MV-4-11 (cell line): ENCODE results near the gene CACNA1G.

ENCODE experiments used
- DNase-seq: peaks from one replicate; lab custom pipeline; 2025; lab: John Stamatoyannopoulos, UW

Gene CACNA1G

DNA sequence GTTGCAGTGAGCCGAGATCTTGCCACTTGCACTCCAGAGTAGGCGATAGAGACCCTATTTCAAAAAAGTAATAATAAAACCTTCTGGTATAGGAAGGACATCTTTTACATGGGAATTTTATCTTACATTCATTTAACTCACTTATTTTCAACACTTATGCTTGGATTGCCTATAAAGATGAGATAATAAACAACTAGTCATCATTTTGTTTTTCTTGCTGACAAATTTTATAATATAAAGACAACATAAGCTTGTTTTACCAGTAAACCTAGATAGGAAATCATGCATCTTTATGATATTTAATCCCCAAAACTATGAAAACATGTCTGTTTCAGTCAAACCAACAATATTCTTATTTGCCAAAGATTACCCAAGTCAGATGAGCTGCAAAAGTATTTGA, 91.1 kb downstream of the CACNA1G start:
- no peak for DNase-seq

DNA sequence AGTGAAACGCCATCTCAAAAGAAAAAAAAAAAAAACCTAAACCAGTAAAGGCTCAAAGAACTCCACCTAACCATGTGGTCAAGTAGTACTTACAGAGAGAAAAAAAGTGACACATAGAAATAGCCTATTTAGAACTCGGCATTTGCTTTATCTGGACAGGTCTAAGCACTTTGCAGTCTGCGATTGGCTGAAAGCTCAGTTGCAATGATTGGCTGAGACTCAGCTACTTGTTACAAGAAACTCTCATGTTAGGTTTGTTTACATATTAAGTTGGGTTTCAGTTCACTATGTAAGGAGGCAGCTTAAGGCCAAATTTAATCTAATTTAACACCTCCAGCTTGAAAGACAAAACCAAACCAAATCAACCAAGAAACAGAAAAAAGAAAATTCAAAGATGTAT, 93.2 kb downstream of the CACNA1G start:
- DNase-seq = no peak

DNA sequence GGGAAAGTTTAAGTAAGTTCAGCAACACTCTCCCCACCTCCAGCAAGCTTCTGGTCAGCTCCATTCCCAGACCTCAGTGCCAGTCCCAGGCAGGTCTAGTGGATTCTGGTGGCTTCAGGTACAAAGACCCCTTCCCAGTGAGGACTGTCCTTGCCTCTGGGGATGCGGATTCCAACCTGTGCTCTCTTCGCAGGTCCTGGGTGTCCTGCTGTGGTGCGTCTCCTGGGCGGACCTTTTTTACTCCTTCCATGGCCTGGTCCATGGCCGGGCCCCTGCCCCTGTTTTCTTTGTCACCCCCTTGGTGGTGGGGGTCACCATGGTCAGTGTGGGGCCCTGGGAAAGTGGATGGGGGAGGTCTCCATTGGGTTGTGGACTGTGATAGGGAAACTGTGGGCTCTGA, 96.0 kb downstream of the CACNA1G start:
- no peak for DNase-seq

DNA sequence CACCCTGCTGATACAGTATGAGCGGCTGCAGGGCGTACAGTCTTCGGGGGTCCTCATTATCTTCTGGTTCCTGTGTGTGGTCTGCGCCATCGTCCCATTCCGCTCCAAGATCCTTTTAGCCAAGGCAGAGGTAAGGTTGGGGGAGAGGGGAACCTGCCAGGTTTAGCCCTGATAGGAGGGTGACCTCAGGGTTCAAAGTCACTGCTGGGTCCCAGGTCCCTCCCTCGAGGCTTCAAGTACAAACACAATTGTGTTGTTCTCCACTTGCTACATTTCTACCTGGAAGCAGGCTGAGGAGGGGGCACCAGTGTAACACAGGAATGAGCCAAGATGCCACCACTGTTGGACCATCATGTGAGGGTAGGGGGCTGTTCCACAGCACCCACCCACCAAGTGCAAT, 96.5 kb downstream of the CACNA1G start:
- no peak for DNase-seq

DNA sequence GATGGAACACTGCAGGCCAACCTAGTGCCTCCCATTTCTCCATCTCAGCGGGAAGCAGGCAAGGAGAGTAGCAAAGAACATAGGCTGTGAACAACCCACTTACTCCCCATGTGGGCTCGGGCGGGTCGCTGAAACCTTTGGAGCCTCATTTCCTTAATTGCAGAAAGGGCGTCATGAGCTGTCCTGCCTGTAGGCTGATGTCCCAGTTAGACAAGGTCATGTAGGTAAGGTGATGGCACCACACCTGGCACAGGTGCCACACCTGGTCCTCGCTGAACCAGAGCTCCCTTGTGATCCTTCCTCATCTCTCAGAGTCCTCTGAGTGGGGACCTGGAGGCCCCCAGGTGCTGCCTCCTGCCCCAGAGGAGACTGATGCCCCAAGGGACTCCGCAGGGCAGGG, 97.1 kb downstream of the CACNA1G start:
- no peak for DNase-seq

DNA sequence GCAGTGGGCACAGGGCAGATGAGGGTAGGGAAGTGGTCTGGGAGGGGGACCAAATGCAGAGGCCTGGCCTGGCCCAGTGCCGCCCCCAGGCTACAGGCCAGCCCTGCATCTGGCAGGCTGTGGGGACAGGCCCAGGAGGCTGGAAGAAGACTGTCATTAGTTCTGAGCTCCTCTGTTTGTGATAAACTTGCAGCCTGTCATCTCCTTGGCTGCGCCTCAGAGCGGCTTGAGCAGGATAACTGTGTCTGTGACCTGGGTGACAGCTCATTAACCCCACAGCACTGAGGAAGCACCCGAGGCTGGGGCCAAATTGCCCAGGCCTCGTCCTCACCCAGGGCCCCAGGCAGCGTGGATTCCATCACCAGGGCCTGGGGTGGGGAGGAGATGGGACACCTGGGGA, 98.1 kb downstream of the CACNA1G start:
- DNase-seq = no peak

DNA sequence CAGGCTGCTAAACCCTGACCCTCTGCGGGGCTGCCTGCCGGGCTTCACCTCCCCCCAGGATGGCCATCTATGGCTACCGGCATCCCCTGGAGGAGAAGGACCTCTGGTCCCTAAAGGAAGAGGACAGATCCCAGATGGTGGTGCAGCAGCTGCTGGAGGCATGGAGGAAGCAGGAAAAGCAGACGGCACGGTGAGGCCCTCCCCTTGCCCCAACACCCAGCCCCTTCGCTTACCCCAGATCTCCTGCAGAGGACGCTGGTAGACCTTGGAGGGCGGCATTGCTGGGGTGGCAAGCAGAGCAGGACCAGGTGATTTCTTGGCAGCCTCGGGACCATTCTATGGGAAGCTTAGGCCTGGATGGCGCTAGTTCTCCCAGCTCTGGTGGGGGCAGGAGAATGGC, 98.7 kb downstream of the CACNA1G start:
- no peak for DNase-seq

DNA sequence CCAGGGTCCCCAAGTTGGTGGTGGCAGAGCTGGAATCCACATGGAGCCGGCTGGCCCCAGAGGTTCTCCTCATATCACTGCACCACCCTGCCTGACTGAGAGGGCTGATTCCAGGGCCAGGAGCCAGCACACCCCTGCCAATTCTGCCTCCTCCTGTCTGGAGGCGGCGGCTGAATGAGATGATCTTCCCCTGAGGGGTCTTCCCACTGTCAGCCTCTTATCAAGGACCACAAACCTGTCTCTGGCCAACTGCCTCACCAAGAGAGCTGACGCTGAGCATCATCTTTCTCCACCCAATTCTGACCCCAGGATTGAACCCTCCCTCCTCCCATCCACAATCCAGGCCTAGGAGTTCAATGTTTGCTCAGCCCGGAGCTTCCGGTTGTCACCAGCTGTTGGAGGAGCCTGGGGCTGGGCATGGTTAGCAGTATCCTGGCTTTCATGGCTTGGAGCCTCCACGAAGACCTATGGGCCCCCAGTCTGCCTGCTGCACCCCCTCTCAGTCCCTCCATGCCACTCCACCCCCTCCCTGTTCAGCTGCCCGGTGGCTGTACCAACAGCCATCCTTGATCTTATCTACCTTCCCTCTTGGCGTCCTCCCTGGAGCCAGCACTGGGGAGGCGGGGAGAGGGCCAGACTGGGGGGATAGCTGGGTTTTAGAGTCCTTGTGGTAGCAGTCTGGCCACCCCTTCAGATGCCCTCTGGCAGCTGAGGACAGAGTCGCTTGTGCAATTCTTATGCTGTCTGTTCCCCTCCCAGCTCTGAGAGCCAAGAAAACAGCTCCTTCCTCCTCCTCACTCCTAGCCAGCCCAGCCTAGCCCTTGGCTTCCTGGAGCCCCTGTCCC, 99.7 kb downstream of the CACNA1G start:
- DNase-seq = no peak

DNA sequence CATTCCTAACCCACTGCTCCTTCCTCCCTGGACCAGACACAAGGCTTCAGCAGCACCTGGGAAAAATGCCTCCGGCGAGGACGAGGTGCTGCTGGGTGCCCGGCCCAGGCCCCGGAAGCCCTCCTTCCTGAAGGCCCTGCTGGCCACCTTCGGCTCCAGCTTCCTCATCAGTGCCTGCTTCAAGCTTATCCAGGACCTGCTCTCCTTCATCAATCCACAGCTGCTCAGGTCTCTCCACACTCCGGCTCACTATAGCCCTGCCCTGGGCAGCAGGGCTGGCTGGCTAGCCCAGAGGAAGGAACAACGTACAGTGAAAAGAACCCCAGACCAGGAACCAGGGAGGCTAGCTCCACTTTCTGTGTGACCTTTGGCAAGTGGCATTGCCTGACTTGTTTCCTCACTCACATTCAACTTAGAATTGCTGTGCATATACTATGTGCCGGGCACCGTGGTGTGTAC, 100.4 kb downstream of the CACNA1G start:
- DNase-seq = no peak

DNA sequence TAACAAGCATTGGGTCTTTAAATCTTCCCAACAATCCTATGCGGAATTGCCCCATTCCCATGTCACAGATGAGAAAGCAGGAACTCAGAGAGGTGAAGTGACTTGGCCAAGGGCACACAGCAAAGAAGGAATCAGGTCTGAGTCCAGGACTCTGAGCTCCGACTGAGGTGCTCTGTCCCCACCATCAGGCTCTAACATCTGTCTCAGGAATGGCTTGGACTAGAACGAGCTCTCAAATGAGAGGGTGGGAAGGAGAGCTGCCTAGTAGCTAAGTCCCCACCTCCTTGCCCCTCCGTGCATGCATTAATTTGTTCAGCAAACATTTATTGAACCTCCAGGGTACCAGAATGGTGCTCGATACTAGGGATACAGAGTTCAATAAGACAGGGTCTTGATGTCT, 100.8 kb downstream of the CACNA1G start:
- no peak for DNase-seq

DNA sequence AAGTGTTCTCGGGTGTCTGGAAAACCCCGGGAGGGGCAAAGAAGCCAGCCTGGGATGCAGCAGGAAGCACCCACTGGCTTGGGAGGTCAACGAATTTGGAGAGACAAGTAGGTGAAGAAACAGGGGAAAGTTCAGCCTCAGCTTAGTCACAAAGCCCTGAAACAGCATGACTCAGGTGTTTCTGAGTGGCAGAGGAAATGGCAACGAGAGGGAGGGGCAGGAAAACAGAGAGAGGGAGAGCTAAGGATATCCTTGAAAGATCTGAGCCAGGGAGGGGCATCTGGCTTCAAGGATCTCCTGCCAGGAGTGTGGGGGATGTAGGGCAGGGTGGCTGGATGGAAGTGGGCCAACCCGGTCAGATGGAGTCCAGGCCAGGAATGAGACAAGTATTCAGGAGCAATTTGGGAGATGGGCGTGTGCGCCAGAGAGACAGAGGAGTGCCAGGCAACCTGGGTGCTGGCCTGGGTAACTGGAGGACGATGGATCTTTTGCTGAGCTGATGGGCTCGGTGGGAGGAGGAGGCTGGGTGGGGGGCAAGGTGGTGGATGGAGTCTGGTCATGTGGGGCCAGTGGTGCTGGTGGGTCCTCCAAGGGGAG, 101.4 kb downstream of the CACNA1G start:
- DNase-seq = no peak

DNA sequence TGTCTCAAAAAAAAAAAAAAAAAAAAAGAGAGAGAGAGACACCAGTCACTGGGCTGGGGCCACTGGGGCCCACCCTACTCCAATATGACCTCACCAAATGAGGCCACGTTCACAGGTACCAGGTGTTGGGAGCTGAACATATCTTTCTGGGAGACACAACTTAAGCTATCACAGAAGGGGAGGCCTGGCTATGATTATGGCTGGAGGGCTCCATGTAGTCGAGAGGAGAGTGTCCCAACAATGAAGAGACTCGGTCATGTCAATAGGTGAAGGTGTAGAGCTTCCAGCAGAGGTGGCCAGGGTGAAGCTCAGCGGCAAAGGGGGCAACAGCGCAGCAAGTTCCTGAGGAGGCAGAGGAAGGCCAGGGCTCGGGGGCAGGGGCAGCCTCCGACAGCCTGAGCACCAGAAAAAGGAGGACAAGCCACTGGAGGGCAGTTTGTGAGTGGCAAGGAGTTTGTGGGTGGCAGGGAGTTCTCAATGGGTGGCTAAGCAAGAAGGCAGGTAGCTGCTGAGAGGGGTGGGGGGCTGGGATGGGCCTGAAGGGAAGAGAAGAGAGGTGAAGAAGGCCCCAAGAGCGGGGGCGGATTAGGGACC, 102.2 kb downstream of the CACNA1G start:
- no peak for DNase-seq

DNA sequence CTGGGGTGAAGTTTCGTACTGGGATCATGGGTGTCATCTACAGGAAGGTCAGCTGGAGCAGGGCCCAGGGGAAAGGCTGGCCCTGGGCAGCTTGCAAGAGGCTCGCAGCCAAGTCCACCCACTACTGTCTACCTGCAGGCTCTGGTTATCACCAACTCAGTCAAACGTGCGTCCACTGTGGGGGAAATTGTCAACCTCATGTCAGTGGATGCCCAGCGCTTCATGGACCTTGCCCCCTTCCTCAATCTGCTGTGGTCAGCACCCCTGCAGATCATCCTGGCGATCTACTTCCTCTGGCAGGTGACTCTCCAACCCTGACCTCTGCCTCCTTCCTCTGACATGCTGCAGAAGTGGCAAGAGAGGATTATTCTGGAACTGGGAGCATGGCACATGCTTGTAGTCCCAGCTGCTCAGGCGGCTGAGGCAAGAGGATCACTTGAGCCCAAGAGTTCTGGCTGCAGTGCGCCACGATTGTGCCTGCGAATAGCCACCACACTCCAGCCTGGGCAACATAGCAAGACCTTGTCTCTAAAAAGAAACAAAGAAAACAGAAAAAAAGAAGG, 103.4 kb downstream of the CACNA1G start:
- no peak for DNase-seq

DNA sequence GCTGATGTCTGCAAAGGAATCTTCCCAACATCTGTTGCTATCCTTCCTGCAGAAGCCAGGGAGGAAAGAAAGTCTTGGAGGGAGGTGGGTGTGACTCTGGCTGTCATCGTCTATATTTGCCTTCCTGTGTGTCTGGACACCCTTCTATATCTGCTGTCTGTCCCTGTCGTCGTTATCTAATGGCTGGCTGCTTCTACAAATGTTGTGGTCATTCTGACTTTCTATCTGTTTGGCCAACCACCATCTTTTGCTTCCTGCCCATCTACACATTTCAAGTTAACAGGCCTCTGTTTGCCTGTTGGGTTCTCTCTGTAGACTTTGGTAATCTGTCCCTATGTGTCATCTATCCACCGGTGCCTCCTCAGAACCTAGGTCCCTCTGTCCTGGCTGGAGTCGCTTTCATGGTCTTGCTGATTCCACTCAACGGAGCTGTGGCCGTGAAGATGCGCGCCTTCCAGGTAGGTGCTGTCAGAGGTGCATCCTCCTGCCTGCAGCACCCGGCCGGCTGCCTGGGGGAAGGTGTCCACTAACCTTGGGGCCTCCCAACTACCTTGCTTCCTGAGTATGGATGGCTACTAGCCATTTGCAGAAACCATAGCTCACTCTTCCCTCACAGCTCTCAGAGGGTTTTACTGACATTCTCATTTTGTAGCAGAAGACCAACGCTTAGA, 104.4 kb downstream of the CACNA1G start:
- DNase-seq = no peak

DNA sequence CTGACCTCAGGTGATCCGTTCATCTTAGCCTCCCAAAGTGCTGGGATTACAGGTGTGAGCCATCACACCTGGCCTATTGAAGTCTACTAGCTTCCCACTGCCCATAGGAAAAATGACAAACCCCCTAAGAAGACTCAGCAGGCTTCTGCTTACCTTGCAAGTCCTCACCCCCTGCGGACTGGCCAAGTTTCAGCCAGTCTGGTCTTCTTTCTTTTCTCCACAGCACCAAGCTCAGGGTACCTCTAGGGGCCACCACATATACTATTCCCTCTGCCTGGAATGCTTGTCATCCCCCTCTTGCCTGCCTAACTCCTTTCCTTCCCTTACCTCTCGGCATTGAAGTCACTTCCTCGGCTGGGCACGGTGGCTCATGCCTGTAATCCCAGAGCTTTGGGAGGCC, 105.3 kb downstream of the CACNA1G start:
- no peak for DNase-seq

DNA sequence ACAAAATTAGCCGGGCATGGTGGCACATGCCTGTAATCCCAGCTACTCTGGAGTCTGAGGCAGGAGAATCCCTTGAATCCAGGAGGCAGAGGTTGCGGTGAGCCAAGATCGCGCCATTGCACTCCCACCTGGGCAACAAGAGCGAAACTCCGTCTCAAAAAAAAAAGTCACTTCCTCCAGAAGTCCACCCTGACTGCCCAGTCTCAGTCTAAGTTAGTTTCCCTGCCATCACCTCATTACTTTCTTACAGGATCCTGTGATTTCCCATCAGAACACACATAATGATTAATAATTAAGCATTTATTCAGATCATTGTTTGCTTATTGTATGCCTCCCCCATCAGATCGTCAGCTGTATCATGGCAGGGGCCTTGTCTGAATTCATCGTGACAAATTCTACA, 105.8 kb downstream of the CACNA1G start:
- no peak for DNase-seq

DNA sequence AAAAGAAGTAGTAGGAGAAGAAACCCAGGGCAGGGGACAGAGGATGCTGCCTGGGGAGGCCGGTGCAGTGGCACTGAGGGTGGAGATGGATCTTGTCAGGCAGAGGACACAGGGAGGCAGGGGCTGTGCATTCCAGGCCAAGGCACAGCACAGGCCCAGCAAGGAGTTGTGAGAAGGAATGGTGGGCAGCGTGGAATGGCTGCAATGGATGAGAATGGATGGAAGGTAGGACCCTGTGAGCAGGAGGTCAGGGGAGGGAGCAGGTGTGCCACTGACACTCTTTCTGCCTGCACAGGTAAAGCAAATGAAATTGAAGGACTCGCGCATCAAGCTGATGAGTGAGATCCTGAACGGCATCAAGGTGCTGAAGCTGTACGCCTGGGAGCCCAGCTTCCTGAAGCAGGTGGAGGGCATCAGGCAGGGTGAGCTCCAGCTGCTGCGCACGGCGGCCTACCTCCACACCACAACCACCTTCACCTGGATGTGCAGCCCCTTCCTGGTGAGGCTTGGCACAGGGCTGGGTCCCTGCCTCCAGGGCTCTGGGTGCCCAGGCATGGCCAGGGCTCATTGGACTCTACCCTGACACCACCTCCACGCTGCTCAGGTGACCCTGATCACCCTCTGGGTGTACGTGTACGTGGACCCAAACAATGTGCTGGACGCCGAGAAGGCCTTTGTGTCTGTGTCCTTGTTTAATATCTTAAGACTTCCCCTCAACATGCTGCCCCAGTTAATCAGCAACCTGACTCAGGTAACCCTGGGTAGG, 106.9 kb downstream of the CACNA1G start:
- no peak for DNase-seq

DNA sequence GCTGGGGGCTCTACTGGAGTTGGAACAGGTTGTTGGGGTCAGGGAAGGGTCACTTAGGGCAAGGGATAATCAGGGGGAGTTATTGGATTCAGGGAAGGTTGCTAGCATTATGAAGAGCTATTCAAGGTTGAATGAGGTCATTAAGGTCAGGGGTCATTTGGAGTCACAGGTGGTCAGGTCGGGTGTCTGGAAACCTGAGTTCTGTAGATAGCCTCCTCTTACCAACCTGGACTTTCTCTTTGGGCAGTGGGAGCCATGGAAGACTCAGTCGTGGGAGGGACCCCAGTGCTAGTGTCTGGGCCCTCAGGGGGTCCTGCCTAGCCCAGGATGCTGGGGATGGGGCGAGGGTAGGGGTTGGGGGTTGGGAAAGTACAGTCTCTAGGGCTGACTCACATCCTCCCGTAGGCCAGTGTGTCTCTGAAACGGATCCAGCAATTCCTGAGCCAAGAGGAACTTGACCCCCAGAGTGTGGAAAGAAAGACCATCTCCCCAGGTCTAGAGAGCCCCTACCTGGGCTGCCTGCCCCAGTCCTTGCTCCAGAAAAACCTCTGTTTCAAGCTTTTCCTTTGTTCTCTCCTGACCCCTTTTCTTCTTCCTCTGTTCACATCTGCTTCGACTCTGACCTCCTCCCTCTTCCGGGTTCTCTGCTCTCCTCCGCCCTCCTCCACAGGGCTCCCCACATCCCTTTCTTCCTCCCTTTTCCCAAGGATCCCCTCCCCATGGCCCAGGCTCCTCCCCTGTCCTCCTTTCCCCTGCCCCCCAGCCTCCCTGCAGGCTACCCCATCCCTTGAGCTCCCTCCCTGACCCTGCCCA, 107.7 kb downstream of the CACNA1G start:
- DNase-seq = no peak

DNA sequence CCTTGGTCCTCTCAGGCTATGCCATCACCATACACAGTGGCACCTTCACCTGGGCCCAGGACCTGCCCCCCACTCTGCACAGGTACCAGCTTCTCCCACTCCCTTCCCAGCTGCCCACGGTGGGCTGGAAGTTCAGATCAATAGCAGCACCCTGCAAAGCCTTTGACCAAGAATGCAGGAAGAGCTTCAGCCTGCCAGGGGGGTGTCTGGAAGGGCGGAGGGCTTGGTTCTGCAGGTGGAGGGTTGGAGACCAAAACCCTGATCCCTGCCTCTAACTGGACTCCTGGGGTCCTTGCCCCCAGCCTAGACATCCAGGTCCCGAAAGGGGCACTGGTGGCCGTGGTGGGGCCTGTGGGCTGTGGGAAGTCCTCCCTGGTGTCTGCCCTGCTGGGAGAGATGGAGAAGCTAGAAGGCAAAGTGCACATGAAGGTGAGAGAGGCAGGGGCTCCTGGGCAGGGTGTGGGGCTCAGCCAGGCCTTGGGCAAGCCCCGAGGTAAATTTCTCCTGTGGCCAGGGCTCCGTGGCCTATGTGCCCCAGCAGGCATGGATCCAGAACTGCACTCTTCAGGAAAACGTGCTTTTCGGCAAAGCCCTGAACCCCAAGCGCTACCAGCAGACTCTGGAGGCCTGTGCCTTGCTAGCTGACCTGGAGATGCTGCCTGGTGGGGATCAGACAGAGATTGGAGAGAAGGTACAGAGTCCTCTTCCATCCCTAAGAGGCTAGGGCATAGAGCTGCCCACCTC, 108.5 kb downstream of the CACNA1G start:
- DNase-seq = no peak

DNA sequence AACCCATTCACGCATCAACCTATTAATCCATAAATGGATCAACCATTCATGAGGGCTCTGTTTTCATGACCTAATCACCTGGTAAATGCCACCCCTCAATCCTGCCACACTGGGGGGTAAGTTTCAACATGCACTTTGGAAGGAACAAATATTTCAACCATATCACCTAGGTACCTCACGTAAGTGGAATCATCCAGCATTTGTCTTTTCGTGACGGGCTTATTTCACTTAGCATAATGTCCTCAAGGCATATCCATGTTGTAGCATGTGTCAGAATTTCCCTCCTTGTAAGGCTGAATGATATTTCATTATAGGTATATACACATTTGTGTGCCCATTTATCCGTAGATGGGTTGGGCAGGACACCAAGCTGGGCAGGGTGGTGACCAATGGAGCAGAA, 111.6 kb downstream of the CACNA1G start:
- no peak for DNase-seq
